Vagina (tissue), 2 donors: ENCODE results near the gene ECPAS. TPM values are rescaled to one million over a fixed set of nuclear protein-coding genes. Genes with fewer than 3 reads are reported as not detected.
"Not testable (repeated sequence)": the region's sequence is repeated elsewhere in the genome, so short reads cannot be mapped to it uniquely, and the experiment has no call there.

Source experiments
- DNase-seq, 2 donors: peaks; one replicate each; pipeline ENCODE4 v3.0.0-alpha.2; 2017; ENCODE audit errors: extremely low spot score in 2 of 2
- H3K27ac ChIP-seq: fragments of 200-600 bp; sonication (generic); one replicate; pipeline ENCODE4 v1.5.1; 2019
- H3K27me3 ChIP-seq: fragments of 200-600 bp; sonication (generic); one replicate; pipeline ENCODE4 v1.5.1; 2019
- H3K36me3 ChIP-seq, 2 donors: fragments of 200-600 bp; sonication (generic); one replicate each; pipeline ENCODE4 v1.5.1; 2017 to 2019
- H3K4me1 ChIP-seq: fragments of 200-600 bp; sonication (generic); one replicate; pipeline ENCODE4 v1.5.1; 2019
- H3K4me3 ChIP-seq, 2 donors: fragments of 200-600 bp; sonication (generic); 1 replicate in 1 of 2; 2 replicates in 1 of 2; pipeline ENCODE4 v1.5.1; 2016 to 2019
- H3K9me3 ChIP-seq: fragments of 200-600 bp; sonication (generic); one replicate; pipeline ENCODE4 v1.5.1; 2019
- POLR2A ChIP-seq, 2 donors: fragments of 450-650 bp; IDR thresholded peaks; one replicate each; pipeline ENCODE4 v1.6.1; 2017; ENCODE audit warnings: antibody characterized with exemption in 2 of 2, mild to moderate bottlenecking in 2 of 2, moderate library complexity in 2 of 2
- POLR2AphosphoS5 ChIP-seq, 2 donors: sonication (generic); formaldehyde crosslinking; IDR thresholded peaks; one replicate each; pipeline ENCODE4 v1.9.0; 2017; ENCODE audit warnings: antibody characterized with exemption in 2 of 2, mild to moderate bottlenecking in 2 of 2, low read depth in 1 of 2; ENCODE audit not compliant: insufficient read depth in 1 of 2
- intact Hi-C: fragments of 100-400 bp; cut with DNase I; formaldehyde crosslinking; loops from one replicate; pipeline ENCODE4 v1.15.1; 2023
- total RNA-seq: library from RNA; depleted of rRNA; stranded (reverse); fragments of >200 nt; gene quantifications from one replicate; pipeline ENCODE4 v1.2.3, GENCODE V29; 2016
- TF ChIP-seq, protein P1 (sequence below), 3 experiments: fragments of 450-650 bp in 2 of 3; fragments of 200-600 bp in 1 of 3; sonication (generic) in 1 of 3; IDR thresholded peaks; one replicate each; pipeline ENCODE4 v1.5.1; 2017 to 2019; ENCODE audit warnings: antibody characterized with exemption in 3 of 3, mild to moderate bottlenecking in 2 of 3, moderate library complexity in 2 of 3

The ECPAS gene
- total RNA-seq, 1 donor from 2014 or later, result 62.9 TPM

DNA sequence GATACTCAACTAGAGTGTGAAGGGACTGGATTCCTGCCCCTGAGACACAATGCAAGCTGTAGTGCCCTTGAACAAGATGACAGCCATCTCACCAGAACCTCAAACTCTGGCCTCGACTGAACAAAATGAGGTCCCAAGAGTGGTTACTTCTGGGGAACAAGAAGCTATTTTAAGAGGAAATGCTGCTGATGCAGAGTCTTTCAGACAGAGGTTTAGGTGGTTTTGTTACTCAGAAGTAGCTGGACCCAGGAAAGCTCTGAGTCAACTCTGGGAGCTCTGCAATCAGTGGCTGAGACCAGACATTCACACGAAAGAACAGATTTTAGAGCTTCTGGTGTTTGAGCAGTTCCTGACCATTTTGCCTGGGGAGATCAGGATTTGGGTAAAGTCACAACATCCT, 43.2 kb upstream of the ECPAS start:
- TF ChIP-seq, protein P1, sequence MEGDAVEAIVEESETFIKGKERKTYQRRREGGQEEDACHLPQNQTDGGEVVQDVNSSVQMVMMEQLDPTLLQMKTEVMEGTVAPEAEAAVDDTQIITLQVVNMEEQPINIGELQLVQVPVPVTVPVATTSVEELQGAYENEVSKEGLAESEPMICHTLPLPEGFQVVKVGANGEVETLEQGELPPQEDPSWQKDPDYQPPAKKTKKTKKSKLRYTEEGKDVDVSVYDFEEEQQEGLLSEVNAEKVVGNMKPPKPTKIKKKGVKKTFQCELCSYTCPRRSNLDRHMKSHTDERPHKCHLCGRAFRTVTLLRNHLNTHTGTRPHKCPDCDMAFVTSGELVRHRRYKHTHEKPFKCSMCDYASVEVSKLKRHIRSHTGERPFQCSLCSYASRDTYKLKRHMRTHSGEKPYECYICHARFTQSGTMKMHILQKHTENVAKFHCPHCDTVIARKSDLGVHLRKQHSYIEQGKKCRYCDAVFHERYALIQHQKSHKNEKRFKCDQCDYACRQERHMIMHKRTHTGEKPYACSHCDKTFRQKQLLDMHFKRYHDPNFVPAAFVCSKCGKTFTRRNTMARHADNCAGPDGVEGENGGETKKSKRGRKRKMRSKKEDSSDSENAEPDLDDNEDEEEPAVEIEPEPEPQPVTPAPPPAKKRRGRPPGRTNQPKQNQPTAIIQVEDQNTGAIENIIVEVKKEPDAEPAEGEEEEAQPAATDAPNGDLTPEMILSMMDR (IDR thresholded peaks at IDR 0.05), result no peak
- TF ChIP-seq POLR2AphosphoS5 (IDR thresholded peaks at IDR 0.05; ENCODE audit: insufficient read depth in 1 of 2, low read depth in 1 of 2), result no peak
- no peak for TF ChIP-seq POLR2A (IDR thresholded peaks at IDR 0.05)
- intact Hi-C loops, result no loop called here
- Histone ChIP-seq H3K4me3 (no peak overlapping the region), H3K4me1 (peaks cover 17% of the 10 kb centered on the region), H3K9me3 (no peaks in the 10 kb centered on the region), H3K27ac (no peak overlapping the region), H3K27me3 (no peaks in the 10 kb centered on the region), H3K36me3 (peaks cover 0 to 28% of the 10 kb centered on the region in 2 donors)
- no peak for DNase-seq

DNA sequence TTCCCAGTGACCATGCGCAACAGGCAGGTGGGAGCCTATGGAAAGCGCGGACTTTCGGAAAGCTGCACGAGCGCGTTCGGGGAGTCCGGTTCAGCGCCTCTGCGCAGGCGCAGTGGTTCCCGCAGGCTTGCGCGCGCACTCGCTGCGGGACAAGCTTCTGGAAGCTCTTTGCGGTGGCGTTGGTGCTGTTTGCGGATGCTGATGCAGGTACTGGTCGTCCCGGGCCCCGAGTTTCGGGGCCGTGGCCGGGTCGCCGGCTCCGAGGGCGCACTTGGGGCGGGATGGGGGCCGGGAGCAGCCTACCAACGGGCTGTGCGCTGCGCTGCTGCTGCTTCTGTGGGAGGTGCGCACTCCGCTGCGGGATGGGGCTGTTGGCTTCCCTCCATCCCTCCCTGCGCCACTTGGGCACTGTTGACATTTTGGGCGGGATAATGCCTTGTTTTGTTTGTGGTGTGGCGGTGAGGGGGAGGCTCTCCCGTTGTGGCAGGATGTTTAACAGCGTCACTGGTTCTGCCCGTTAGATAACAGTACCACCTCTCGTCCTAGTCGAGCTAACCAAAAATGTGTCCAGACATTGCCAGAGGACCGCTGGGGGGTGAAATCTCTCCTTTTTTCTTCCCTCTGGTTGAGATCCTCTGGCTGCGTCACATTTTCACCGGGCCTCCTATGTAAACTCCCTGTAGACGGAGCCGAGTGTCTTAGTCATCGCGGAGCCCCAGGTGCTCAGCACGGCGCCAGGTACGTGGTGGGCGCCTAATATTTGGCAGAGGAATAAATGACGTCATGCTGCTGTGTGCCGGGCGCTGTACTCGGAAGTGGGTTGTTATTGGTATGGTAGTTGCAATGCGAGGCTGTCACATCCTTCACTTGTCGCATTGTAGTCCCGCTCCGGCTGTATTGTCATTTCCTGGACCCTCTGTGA, 41.1 kb upstream of the ECPAS start, which contains the start of gene ZNF483:
Gene ZNF483, plus strand, starts transcription at position 124 of the 922 bp plus-strand sequence. CDS start 2,217 bp downstream, outside the sequence.
- TF ChIP-seq POLR2A (IDR thresholded peaks at IDR 0.05), result peak in 1 of 2 donors; percentile 4
- TF ChIP-seq, protein P1 (IDR thresholded peaks at IDR 0.05), result no peak
- TF ChIP-seq POLR2AphosphoS5 (IDR thresholded peaks at IDR 0.05; ENCODE audit: insufficient read depth in 1 of 2, low read depth in 1 of 2), result peak in 1 of 2 donors; percentile 67
- intact Hi-C loops, result no loop called here
- Histone ChIP-seq H3K4me1 (peaks cover 17% of the 10 kb centered on the region), H3K27me3 (no peaks in the 10 kb centered on the region), H3K36me3 (peaks cover 0 to 16% of the 10 kb centered on the region in 2 donors), H3K27ac (peak within 1 kb of the TSS; percentile 77), H3K9me3 (no peaks in the 10 kb centered on the region), H3K4me3 (peak within 1 kb of the TSS; percentile 72 to 90)
- no peak for DNase-seq

DNA sequence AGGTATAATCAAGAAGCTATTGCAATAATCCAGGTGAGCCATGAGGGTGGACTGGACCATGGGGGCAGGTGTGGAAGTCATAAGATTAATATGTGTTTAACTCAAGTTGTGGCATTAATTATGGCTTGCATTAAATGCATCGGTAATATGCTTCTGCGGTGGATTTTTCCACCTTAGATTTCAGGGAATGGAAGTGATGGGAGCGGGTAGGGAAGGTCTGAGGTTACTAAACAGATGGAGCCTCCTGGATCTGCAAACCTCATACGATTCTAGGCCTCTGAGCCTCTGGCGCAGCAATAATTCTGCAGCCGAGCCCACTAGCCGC, 40.5 kb upstream of the ECPAS start:
- H3K4me1 ChIP-seq, result peaks cover 17% of the 10 kb centered on the region
- intact Hi-C loops, result no loop called here
- peak overlapping the region; percentile 72 to 90 for H3K4me3 ChIP-seq
- H3K9me3 ChIP-seq, result no peaks in the 10 kb centered on the region
- H3K27me3 ChIP-seq, result no peaks in the 10 kb centered on the region
- DNase-seq, result no peak
- TF ChIP-seq, protein P1 (IDR thresholded peaks at IDR 0.05), result no peak
- TF ChIP-seq POLR2AphosphoS5 (IDR thresholded peaks at IDR 0.05; ENCODE audit: insufficient read depth in 1 of 2, low read depth in 1 of 2), result no peak
- no peak for TF ChIP-seq POLR2A (IDR thresholded peaks at IDR 0.05)
- peaks cover 0 to 10% of the 10 kb centered on the region in 2 donors for H3K36me3 ChIP-seq
- H3K27ac ChIP-seq, result peak overlapping the region; percentile 77

DNA sequence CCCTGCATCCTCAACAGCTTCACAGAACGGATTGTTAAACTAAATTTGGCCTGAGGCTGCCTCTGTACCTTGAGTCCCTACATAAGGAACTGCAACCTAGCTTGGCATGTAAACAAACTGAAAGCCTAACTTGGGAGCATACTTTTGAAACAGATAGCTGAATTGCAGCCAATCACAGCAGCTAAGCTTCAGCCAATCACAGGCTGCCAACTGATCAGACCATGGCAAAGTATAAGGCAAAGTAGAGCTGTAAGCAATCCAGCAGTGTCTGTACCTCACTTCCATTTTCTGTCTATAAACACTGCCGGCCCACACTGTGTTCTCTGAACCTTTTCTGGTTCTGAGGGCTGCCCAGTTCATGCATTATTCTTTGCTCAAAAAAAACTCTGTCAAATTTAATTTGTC, 31.9 kb upstream of the ECPAS start:
- Histone ChIP-seq H3K4me3 (no peak overlapping the region), H3K36me3 (no peaks in the 10 kb centered on the region), H3K27me3 (no peaks in the 10 kb centered on the region), H3K9me3 (no peaks in the 10 kb centered on the region), H3K27ac (no peak overlapping the region), H3K4me1 (no peaks in the 10 kb centered on the region)
- DNase-seq, result no peak
- TF ChIP-seq POLR2A (IDR thresholded peaks at IDR 0.05) (no peak), POLR2AphosphoS5 (IDR thresholded peaks at IDR 0.05; ENCODE audit: insufficient read depth in 1 of 2, low read depth in 1 of 2) (no peak)
- TF ChIP-seq, protein P1 (IDR thresholded peaks at IDR 0.05), result no peak
- intact Hi-C loops, result no loop called here

DNA sequence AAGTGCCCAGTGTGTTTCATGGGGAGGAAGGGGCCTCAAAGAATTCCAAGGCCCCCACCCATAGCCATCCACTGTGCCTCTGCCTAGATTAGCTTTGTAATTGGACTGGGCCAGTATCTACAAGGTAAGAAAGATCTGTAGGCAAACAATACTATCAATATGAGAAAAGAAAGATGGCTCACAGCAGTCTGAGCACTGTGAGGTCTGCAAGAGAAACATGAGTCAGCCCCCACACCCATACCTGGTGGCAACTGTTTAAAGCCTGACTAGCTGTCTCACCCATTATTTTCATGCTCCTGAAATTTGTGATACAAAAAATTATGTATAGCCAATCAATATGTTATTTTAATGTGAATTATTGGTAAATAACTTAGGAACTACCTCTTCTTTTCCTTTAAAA, 30.8 kb upstream of the ECPAS start:
- Histone ChIP-seq H3K27me3 (no peaks in the 10 kb centered on the region), H3K9me3 (no peaks in the 10 kb centered on the region), H3K27ac (no peak overlapping the region), H3K4me1 (no peaks in the 10 kb centered on the region), H3K36me3 (no peaks in the 10 kb centered on the region), H3K4me3 (no peak overlapping the region)
- intact Hi-C loops, result no loop called here
- TF ChIP-seq POLR2AphosphoS5 (IDR thresholded peaks at IDR 0.05; ENCODE audit: insufficient read depth in 1 of 2, low read depth in 1 of 2) (no peak), POLR2A (IDR thresholded peaks at IDR 0.05) (no peak)
- TF ChIP-seq, protein P1 (IDR thresholded peaks at IDR 0.05), result no peak
- no peak for DNase-seq

DNA sequence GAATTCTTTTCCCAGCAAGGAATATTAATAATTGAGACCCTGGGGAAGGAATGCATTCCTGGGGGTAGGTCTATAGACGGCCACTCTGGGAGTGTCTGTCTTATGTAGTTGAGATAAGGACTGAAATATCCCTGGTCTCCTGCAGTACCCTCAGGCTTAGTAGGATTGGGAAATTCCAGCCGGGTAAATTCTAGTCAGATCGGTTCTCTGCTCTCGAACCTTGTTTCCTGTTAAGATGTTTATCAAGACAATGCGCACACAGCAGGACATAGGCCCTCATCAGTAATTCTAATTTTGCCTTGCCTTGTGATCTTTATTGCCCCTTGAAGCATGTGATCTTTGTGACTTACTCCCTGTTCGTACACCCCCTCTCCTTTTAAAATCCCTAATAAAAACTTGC, 27.4 kb upstream of the ECPAS start:
- H3K9me3 ChIP-seq, H3K4me3 ChIP-seq, intact Hi-C loops, H3K27ac ChIP-seq, H3K27me3 ChIP-seq, H3K36me3 ChIP-seq, DNase-seq, H3K4me1 ChIP-seq: not testable (repeated sequence)
